Measurements from ENCODE around the gene UNKL.
A peak's percentile ranks its signal among the peaks of the same experiment; 100 is the strongest.

Gene UNKL

GRCh38 chr16:1414532-1415260 is at the start of gene UNKL:
Gene UNKL (minus strand): TSS chr16:1414704. CDS start chr16:1414691, 13 bp downstream.
- DNase-seq = peak; percentile 85

- no peak for DNase-seq
Measured at GRCh38 chr16:1461146-1461545, 46.6 kb upstream of the UNKL start.

GRCh38 chr16:1460602-1461138 is 46.2 kb upstream of the UNKL start:
- DNase-seq = no peak

- DNase-seq = no peak
Measured at GRCh38 chr16:1459967-1460366, 45.5 kb upstream of the UNKL start.

- no peak for DNase-seq
Measured at GRCh38 chr16:1458977-1459341, 44.5 kb upstream of the UNKL start.

- DNase-seq = no peak
Measured at GRCh38 chr16:1458336-1458976, 44.0 kb upstream of the UNKL start.

- DNase-seq = no peak
Measured at GRCh38 chr16:1457489-1458245, 43.2 kb upstream of the UNKL start.

- no peak for DNase-seq
Measured at GRCh38 chr16:1456951-1457350, 42.4 kb upstream of the UNKL start.

- DNase-seq = no peak
Measured at GRCh38 chr16:1455190-1456171, 41.0 kb upstream of the UNKL start.

- no peak for DNase-seq
Measured at GRCh38 chr16:1454561-1454960, 40.1 kb upstream of the UNKL start.

- no peak for DNase-seq
Measured at GRCh38 chr16:1453316-1453715, 38.8 kb upstream of the UNKL start.

GRCh38 chr16:1452530-1452929 is 38.0 kb upstream of the UNKL start:
- DNase-seq = no peak

GRCh38 chr16:1451702-1452392 is 37.3 kb upstream of the UNKL start:
- no peak for DNase-seq

GRCh38 chr16:1450841-1451240 is 36.3 kb upstream of the UNKL start:
- DNase-seq = no peak

GRCh38 chr16:1450218-1450617 is 35.7 kb upstream of the UNKL start:
- DNase-seq = no peak

GRCh38 chr16:1449201-1449788 is 34.8 kb upstream of the UNKL start:
- DNase-seq = no peak

- DNase-seq = no peak
Measured at GRCh38 chr16:1448536-1449116, 34.1 kb upstream of the UNKL start.

GRCh38 chr16:1447965-1448364 is 33.5 kb upstream of the UNKL start:
- no peak for DNase-seq

- no peak for DNase-seq
Measured at GRCh38 chr16:1446296-1447080, 32.0 kb upstream of the UNKL start.

GRCh38 chr16:1445518-1446203 is 31.2 kb upstream of the UNKL start:
- no peak for DNase-seq

Measured in activated gamma-delta T cell treated with Interleukin-2 at 50 U/mL for 16 hours (primary cell).